LHCN-M2 (cell line): ENCODE measurements around the gene FNDC5. TPM values are rescaled to one million over a fixed set of nuclear protein-coding genes. Genes with fewer than 3 reads are reported as not detected.

ENCODE experiments used
- DNase-seq: peaks from one replicate; pipeline ENCODE4 v3.0.0-alpha.2; 2012; ENCODE audit warnings: low read depth
- total RNA-seq: library from RNA; depleted of rRNA; stranded (reverse); fragments of >200 nt; gene quantifications from 2 replicates; pipeline ENCODE4 v1.2.3, GENCODE V29; 2014; rRNA removed

The FNDC5 gene
- total RNA-seq, 1 experiment from 2014 or later: 28.5 TPM

DNA sequence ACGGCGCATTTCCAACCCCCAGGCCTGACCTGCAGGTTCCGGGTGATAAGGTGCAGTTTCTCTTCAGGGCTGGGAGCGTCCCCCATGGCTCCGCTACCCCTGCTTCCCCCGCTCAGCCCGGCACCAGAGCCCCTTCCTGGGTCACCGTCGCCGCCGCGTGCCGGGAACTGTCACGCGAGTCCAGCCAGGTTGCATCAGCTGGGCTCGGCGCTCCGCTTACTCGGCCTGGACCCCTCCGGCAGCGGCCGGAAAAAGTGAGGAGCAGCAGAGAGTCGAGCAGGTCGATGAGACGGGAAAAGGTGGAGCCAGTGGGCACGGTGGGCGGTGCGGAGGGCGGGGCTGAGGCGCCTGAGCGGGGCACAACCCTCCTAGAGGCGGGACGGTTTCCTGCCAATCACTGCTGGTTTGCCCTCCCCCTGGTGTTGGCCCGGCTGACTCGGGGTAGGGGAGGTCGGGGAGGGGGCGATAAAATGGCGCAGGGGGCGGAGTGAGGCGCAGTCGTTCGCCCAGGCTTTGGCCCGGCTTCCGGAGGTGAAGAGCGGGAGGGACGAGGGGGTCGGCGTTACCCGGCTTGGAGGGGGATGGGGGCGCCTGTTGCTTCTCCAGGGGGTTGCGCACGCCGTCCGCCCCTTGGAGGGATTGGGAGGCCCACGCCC, 53.4 kb downstream of the FNDC5 start, which contains the start of the genes S100PBP and YARS1:
Gene S100PBP (plus strand): TSS at position 495 of the 656 bp plus-strand sequence. CDS start 8,447 bp downstream, outside the sequence.
Gene YARS1 (minus strand): TSS at position 200 of the 656 bp plus-strand sequence. CDS start 114 bp downstream, at position 86.
- DNase-seq: peak; percentile 96

- DNase-seq: peak; percentile 44
Measured at GRCh38 chr1:32816676-32817158, 54.0 kb downstream of the FNDC5 start.

DNA sequence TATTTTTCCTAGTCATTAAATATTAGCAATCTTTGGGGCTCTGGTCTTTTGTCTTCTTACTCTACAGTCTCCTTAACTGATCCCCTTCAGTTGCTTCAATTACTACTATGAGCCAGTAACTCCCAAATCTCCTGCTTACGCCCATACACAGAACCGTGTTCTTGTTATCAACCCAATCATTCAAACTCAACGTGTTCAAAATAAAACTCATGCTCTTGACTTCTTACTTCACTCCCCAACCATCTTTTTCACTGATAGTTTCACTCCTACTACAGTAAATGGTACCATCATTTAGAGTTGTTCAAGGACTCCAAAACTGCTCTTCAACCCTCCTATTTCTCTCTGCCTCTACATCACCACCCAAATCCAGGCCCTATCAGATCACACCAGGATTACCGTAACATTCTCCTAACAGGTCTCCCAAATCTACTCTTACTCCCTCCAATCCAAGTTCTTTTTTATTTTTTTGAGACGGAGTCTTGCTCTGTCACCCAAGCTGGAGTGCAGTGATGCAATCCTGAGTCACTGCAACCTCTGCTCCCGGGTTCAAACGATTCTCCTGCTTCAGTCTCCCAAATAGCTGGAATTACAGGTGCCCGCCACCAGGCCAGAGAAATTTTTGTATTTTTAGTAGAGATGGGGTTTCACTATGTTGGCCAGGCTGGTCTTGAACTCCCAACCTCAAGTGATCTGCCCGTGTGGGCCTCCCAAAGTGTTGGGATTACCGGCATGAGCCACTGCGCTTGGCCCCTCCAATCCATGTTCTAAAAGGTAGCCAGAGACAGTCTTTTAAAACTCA, 56.6 kb downstream of the FNDC5 start:
- peak; percentile 59 for DNase-seq

Other genes starting within 250 kb of the FNDC5 start
- gene ZBTB8OS, start 220.4 kb downstream of the FNDC5 start, total RNA-seq: 33.0 and 34.3 TPM in 2 replicates
- 114 and 150 TPM in 2 replicates for gene RBBP4, start 219.7 kb downstream of the FNDC5 start, total RNA-seq
- gene SYNC, start 168.1 kb downstream of the FNDC5 start, total RNA-seq: 50.5 and 55.2 TPM in 2 replicates
- gene YARS1, start 53.6 kb downstream of the FNDC5 start, total RNA-seq: 57.8 and 64.5 TPM in 2 replicates
- 33.7 and 41.0 TPM in 2 replicates for gene S100PBP, start 53.3 kb downstream of the FNDC5 start, total RNA-seq
- gene HPCA, start 15.6 kb upstream of the FNDC5 start, total RNA-seq: not detected in 2 replicates
- 48.5 and 60.5 TPM in 2 replicates for gene TMEM54, start 30.5 kb upstream of the FNDC5 start, total RNA-seq
- 12.9 and 13.7 TPM in 2 replicates for gene RNF19B, start 93.9 kb upstream of the FNDC5 start, total RNA-seq
- gene AK2, start 166.0 kb upstream of the FNDC5 start, total RNA-seq: 182 and 189 TPM in 2 replicates
- gene AZIN2, start 210.2 kb upstream of the FNDC5 start, total RNA-seq: 4.9 and 5.0 TPM in 2 replicates